B cell (primary cell): ENCODE measurements around the gene ERMARD.

Source experiments
- EZH2 ChIP-seq: IDR thresholded peaks from 2 replicates; pipeline ENCODE4 v1.6.1; 2012; ENCODE audit warnings: borderline replicate concordance, low read depth, mild to moderate bottlenecking, moderate library complexity, low read length; ENCODE audit not compliant: insufficient read depth, poor library complexity, severe bottlenecking
- TF ChIP-seq, protein P1 (sequence below): fragments of 200-600 bp; IDR thresholded peaks from one replicate; pipeline ENCODE4 v1.8.0; 2022; ENCODE audit warnings: antibody characterized with exemption, mild to moderate bottlenecking

DNA sequence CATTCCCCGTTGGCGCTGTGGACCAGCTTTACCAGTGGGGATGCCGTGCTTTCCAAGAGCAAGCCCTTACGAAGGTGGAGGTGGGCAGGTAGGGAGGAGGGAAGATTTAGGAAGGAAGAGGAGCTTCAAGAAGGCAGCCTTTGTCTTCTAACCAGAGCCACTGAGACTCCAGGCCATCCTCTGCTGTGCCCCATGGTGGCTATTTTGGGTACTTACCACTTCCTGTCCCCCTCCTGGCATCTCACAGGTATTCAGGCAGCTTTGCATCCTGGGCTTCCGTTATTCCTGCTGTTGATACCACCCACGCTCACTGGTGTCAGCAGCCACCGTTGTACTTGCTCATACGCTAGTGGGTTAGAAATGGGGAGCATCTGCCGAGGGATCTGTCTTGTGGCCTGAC is 22.9 kb downstream of the ERMARD start:
- TF ChIP-seq EZH2 = no peak
- TF ChIP-seq, protein P1, sequence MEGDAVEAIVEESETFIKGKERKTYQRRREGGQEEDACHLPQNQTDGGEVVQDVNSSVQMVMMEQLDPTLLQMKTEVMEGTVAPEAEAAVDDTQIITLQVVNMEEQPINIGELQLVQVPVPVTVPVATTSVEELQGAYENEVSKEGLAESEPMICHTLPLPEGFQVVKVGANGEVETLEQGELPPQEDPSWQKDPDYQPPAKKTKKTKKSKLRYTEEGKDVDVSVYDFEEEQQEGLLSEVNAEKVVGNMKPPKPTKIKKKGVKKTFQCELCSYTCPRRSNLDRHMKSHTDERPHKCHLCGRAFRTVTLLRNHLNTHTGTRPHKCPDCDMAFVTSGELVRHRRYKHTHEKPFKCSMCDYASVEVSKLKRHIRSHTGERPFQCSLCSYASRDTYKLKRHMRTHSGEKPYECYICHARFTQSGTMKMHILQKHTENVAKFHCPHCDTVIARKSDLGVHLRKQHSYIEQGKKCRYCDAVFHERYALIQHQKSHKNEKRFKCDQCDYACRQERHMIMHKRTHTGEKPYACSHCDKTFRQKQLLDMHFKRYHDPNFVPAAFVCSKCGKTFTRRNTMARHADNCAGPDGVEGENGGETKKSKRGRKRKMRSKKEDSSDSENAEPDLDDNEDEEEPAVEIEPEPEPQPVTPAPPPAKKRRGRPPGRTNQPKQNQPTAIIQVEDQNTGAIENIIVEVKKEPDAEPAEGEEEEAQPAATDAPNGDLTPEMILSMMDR = no peak
